ENCODE measurements around the gene CD58. TPM values are rescaled to one million over a fixed set of nuclear protein-coding genes. Genes with fewer than 3 reads are reported as not detected.
A peak's percentile ranks its signal among the peaks of the same experiment; 100 is the strongest.

The CD58 gene
- total RNA-seq, 4 donors from 2014 or later: 20.3 to 23.4 (median 21.7) TPM

- intact Hi-C loops (cut with DNase I): no loop called here
- H3K4me3 ChIP-seq: no peak overlapping the region
- 71% methylated on average over 3 of the region's 3 CpGs for WGBS
- H3K27me3 ChIP-seq: no peaks in the 10 kb centered on the region
- H3K4me1 ChIP-seq: peaks cover 25 to 35% (median 32%) of the 10 kb centered on the region in 4 donors
- TF ChIP-seq EP300 (IDR thresholded peaks at IDR 0.05) (no peak), CTCF (IDR thresholded peaks at IDR 0.05) (no peak), POLR2AphosphoS5 (IDR thresholded peaks at IDR 0.05) (no peak), POLR2A (IDR thresholded peaks at IDR 0.05; ENCODE audit: low read depth) (no peak)
- H3K36me3 ChIP-seq: no peaks in the 10 kb centered on the region
- no peak for DNase-seq (ENCODE audit: extremely low spot score)
- no peaks in the 10 kb centered on the region for H3K9me3 ChIP-seq
- H3K27ac ChIP-seq (replicated peaks in 1 of 4): peak overlapping the region in 2 of 4 donors; percentile 30 to 46
These were observed 74.4 kb downstream of the CD58 start for GRCh38 chr1:116496380-116496779.

- intact Hi-C loops (cut with DNase I): no loop called here
- Histone ChIP-seq H3K4me3 (no peak overlapping the region), H3K4me1 (peaks cover 25 to 35% (median 32%) of the 10 kb centered on the region in 4 donors), H3K9me3 (no peaks in the 10 kb centered on the region), H3K27ac (replicated peaks in 1 of 4) (peak overlapping the region in 2 of 4 donors; percentile 30 to 46), H3K27me3 (no peaks in the 10 kb centered on the region), H3K36me3 (no peaks in the 10 kb centered on the region)
- no peak for DNase-seq (ENCODE audit: extremely low spot score)
- WGBS: 47% methylated on average over 4 of the region's 4 CpGs
- no peak for TF ChIP-seq POLR2A (IDR thresholded peaks at IDR 0.05; ENCODE audit: low read depth)
These were observed 75.3 kb downstream of the CD58 start for GRCh38 chr1:116495535-116495934.

GRCh38 chr1:116494745-116495144 lies 76.1 kb downstream of the CD58 start:
- H3K27me3 ChIP-seq: no peaks in the 10 kb centered on the region
- H3K4me3 ChIP-seq: no peak overlapping the region
- H3K27ac ChIP-seq (replicated peaks in 1 of 4): no peak overlapping the region
- intact Hi-C loops (cut with DNase I): no loop called here
- WGBS: 89% methylated on average over 2 of the region's 2 CpGs
- H3K4me1 ChIP-seq: peaks cover 25 to 35% (median 32%) of the 10 kb centered on the region in 4 donors
- no peaks in the 10 kb centered on the region for H3K36me3 ChIP-seq
- no peak for DNase-seq (ENCODE audit: extremely low spot score)
- no peaks in the 10 kb centered on the region for H3K9me3 ChIP-seq
- no peak for TF ChIP-seq EP300 (IDR thresholded peaks at IDR 0.05)
- no peak for TF ChIP-seq CTCF (IDR thresholded peaks at IDR 0.05)
- no peak for TF ChIP-seq POLR2A (IDR thresholded peaks at IDR 0.05; ENCODE audit: low read depth)
- no peak for TF ChIP-seq POLR2AphosphoS5 (IDR thresholded peaks at IDR 0.05)

GRCh38 chr1:116494353-116494692 lies 76.5 kb downstream of the CD58 start:
- Histone ChIP-seq H3K36me3 (no peaks in the 10 kb centered on the region), H3K4me3 (no peak overlapping the region), H3K9me3 (no peaks in the 10 kb centered on the region), H3K27ac (replicated peaks in 1 of 4) (no peak overlapping the region), H3K27me3 (no peaks in the 10 kb centered on the region), H3K4me1 (peaks cover 25 to 35% (median 33%) of the 10 kb centered on the region in 4 donors)
- TF ChIP-seq EP300 (IDR thresholded peaks at IDR 0.05): no peak
- WGBS: 91% methylated on average over 12 of the region's 12 CpGs
- intact Hi-C loops (cut with DNase I): no loop called here
- no peak for DNase-seq (ENCODE audit: extremely low spot score)

GRCh38 chr1:116493484-116494352 lies 77.1 kb downstream of the CD58 start:
- Histone ChIP-seq H3K4me3 (no peak overlapping the region), H3K36me3 (no peaks in the 10 kb centered on the region), H3K4me1 (peaks cover 19 to 34% (median 30%) of the 10 kb centered on the region in 4 donors), H3K27ac (replicated peaks in 1 of 4) (no peak overlapping the region), H3K9me3 (no peaks in the 10 kb centered on the region), H3K27me3 (no peaks in the 10 kb centered on the region)
- intact Hi-C loops (cut with DNase I): no loop called here
- no peak for DNase-seq (ENCODE audit: extremely low spot score)
- 93% methylated on average over 18 of the region's 29 CpGs for WGBS
- TF ChIP-seq POLR2A (IDR thresholded peaks at IDR 0.05; ENCODE audit: low read depth): no peak
- no peak for TF ChIP-seq CTCF (IDR thresholded peaks at IDR 0.05)
- TF ChIP-seq EP300 (IDR thresholded peaks at IDR 0.05): no peak
- TF ChIP-seq POLR2AphosphoS5 (IDR thresholded peaks at IDR 0.05): no peak
